H1 (cell line): ENCODE measurements around the gene FGF14. TPM values are rescaled to one million over a fixed set of nuclear protein-coding genes. Genes with fewer than 3 reads are reported as not detected.

Experiments
- CTCF ChIA-PET: fragments of 300-600 bp; sonication (Branson Sonifier 250); formaldehyde crosslinking; loops from one replicate; lab custom pipeline; 2021; ENCODE audit not compliant: partially characterized antibody; lab: Charles Lee
- POLR2A ChIA-PET: fragments of 300-600 bp; sonication (Branson Sonifier 250); formaldehyde crosslinking; loops from one replicate; lab custom pipeline; 2021; ENCODE audit warnings: inconsistent platforms; ENCODE audit not compliant: partially characterized antibody; lab: Charles Lee
- DNase-seq, 2 experiments: peaks; one replicate each; pipeline versions ENCODE4 v3.0.0 to v3.0.0-alpha.2; 2010 to 2022; ENCODE audit warnings: low spot score in 2 of 2, low read depth in 1 of 2, mixed read lengths in 1 of 2
- FAIRE-seq: peaks from 2 replicates; lab custom pipeline; 2011; peaks lifted over from hg19 to GRCh38; lab: Jason Lieb, UNC
- H2AFZ ChIP-seq: 2 replicates; pipeline ENCODE4 v1.8.1; 2012; ENCODE audit warnings: low read length, inconsistent platforms
- H2AK5ac ChIP-seq: 2 replicates; pipeline ENCODE4 v1.6.1; 2013; ENCODE audit warnings: low read depth, low read length
- H2BK120ac ChIP-seq: replicated peaks from 2 replicates; pipeline ENCODE3; 2013; ENCODE audit warnings: low read depth, low read length, inconsistent platforms
- H2BK12ac ChIP-seq: 2 replicates; pipeline ENCODE4 v1.6.1; 2013; ENCODE audit warnings: low read depth, low read length
- H2BK15ac ChIP-seq: 2 replicates; pipeline ENCODE4 v1.6.1; 2013; ENCODE audit warnings: low read length
- H2BK20ac ChIP-seq: 2 replicates; pipeline ENCODE4 v1.6.1; 2013; ENCODE audit warnings: low read length
- H2BK5ac ChIP-seq: 2 replicates; pipeline ENCODE4 v1.6.1; 2013; ENCODE audit warnings: low read depth, low read length
- H3K14ac ChIP-seq: 2 replicates; pipeline ENCODE4 v1.6.1; 2013; ENCODE audit warnings: inconsistent platforms; ENCODE audit not compliant: insufficient read length
- H3K18ac ChIP-seq: 2 replicates; pipeline ENCODE4 v1.6.1; 2013; ENCODE audit warnings: low read length; ENCODE audit errors: extremely low read depth
- H3K23ac ChIP-seq: 2 replicates; pipeline ENCODE4 v1.6.1; 2013; ENCODE audit warnings: inconsistent platforms; ENCODE audit not compliant: insufficient read length
- H3K23me2 ChIP-seq: 2 replicates; pipeline ENCODE4 v1.6.1; 2013; ENCODE audit warnings: low read depth, low read length
- H3K27ac ChIP-seq: 2 replicates; pipeline ENCODE4 v1.6.1; 2011; ENCODE audit warnings: low read depth, low read length, inconsistent platforms
- H3K27me3 ChIP-seq, 4 experiments: replicated peaks in 1 of 4; 1 replicate in 1 of 4; 2 replicates in 3 of 4; pipeline versions ENCODE4 v1.6.1 to v1.8.1; 2011 to 2013; ENCODE audit warnings: low read length in 3 of 4, mild to moderate bottlenecking in 3 of 4, inconsistent platforms in 2 of 4, mixed read lengths in 2 of 4, moderate library complexity in 1 of 4; ENCODE audit not compliant: control insufficient read depth in 3 of 4, insufficient read depth in 3 of 4; ENCODE audit errors: extremely low read depth in 1 of 4
- H3K36me3 ChIP-seq, 4 experiments: 2 replicates each; pipeline versions ENCODE4 v1.6.1 to v1.8.1; 2011 to 2013; ENCODE audit warnings: mild to moderate bottlenecking in 4 of 4, low read length in 3 of 4, moderate library complexity in 2 of 4, control low read depth in 1 of 4, inconsistent platforms in 1 of 4; ENCODE audit not compliant: insufficient read depth in 4 of 4, control insufficient read depth in 2 of 4
- H3K4ac ChIP-seq: replicated peaks from 2 replicates; pipeline ENCODE3; 2013; ENCODE audit warnings: low read length, low read depth, mixed read lengths, inconsistent platforms; ENCODE audit not compliant: insufficient read length
- H3K4me1 ChIP-seq, 4 experiments: replicated peaks in 1 of 4; 1 replicate in 1 of 4; 2 replicates in 3 of 4; pipeline versions ENCODE4 v1.6.1 to v1.8.1; 2011 to 2013; ENCODE audit warnings: low read length in 3 of 4, inconsistent platforms in 2 of 4, mixed read lengths in 1 of 4; ENCODE audit not compliant: insufficient read depth in 4 of 4, control insufficient read depth in 3 of 4
- H3K4me2 ChIP-seq, 2 experiments: 2 replicates each; pipeline versions ENCODE4 v1.6.1 to v1.8.1; 2011 to 2013; ENCODE audit warnings: low read depth in 2 of 2, low read length in 2 of 2, control low read depth in 1 of 2, inconsistent platforms in 1 of 2, mild to moderate bottlenecking in 1 of 2; ENCODE audit not compliant: insufficient read depth in 1 of 2
- H3K4me3 ChIP-seq, 4 experiments: fragments of 200-600, 300-600 bp in 1 of 4; sonication (generic), shearing (Covaris generic), sonication (Bioruptor Twin) in 1 of 4; 2 replicates each; pipeline versions ENCODE4 v1.5.1 to v1.8.1; 2011 to 2016; ENCODE audit warnings: low read length in 4 of 4, low read depth in 3 of 4, control low read depth in 2 of 4, inconsistent platforms in 2 of 4, mild to moderate bottlenecking in 2 of 4, mixed read lengths in 1 of 4, moderate library complexity in 1 of 4; ENCODE audit not compliant: insufficient read depth in 2 of 4; ENCODE audit errors: extremely low read depth in 1 of 4
- H3K56ac ChIP-seq: replicated peaks from 2 replicates; pipeline ENCODE3; 2013; ENCODE audit warnings: low read depth, mild to moderate bottlenecking, mixed read lengths, low read length, inconsistent platforms; ENCODE audit not compliant: insufficient read length
- H3K79me1 ChIP-seq: 2 replicates; pipeline ENCODE4 v1.6.1; 2013; ENCODE audit warnings: low read depth, low read length, control low read depth
- H3K79me2 ChIP-seq, 2 experiments: 2 replicates each; pipeline versions ENCODE4 v1.6.1 to v1.8.1; 2012 to 2013; ENCODE audit warnings: low read length in 2 of 2, mild to moderate bottlenecking in 2 of 2, inconsistent platforms in 1 of 2; ENCODE audit not compliant: insufficient read depth in 2 of 2, control insufficient read depth in 1 of 2
- H3K9ac ChIP-seq, 4 experiments: replicated peaks in 1 of 4; 1 replicate in 1 of 4; 2 replicates in 3 of 4; pipeline versions ENCODE4 v1.6.1 to v1.8.1; 2011 to 2013; ENCODE audit warnings: low read depth in 3 of 4, low read length in 3 of 4, control low read depth in 2 of 4, mild to moderate bottlenecking in 2 of 4, moderate library complexity in 2 of 4, inconsistent platforms in 1 of 4; ENCODE audit errors: extremely low read depth in 1 of 4
- H3K9me3 ChIP-seq, 2 experiments: 2 replicates each; pipeline versions ENCODE4 v1.6.1 to v1.8.1; 2012 to 2013; ENCODE audit warnings: mild to moderate bottlenecking in 2 of 2, moderate library complexity in 2 of 2, control low read depth in 1 of 2, inconsistent platforms in 1 of 2, low read depth in 1 of 2, low read length in 1 of 2, mixed read lengths in 1 of 2; ENCODE audit not compliant: insufficient read depth in 2 of 2
- H4K20me1 ChIP-seq, 2 experiments: replicated peaks in 1 of 2; 2 replicates each; pipeline versions ENCODE3 to v1.8.1; 2011 to 2013; ENCODE audit warnings: inconsistent platforms in 2 of 2, low read length in 2 of 2, mild to moderate bottlenecking in 1 of 2; ENCODE audit not compliant: insufficient read depth in 2 of 2, control insufficient read depth in 1 of 2
- H4K5ac ChIP-seq: 2 replicates; pipeline ENCODE4 v1.6.1; 2013; ENCODE audit warnings: low read length, low read depth, mixed read lengths, inconsistent platforms; ENCODE audit not compliant: insufficient read length
- H4K8ac ChIP-seq: 2 replicates; pipeline ENCODE4 v1.8.0; 2013; ENCODE audit warnings: mild to moderate bottlenecking, moderate library complexity, low read length, inconsistent platforms; ENCODE audit not compliant: insufficient read depth; ENCODE audit errors: extremely low read depth
- H4K91ac ChIP-seq: replicated peaks from 2 replicates; pipeline ENCODE3; 2013; ENCODE audit warnings: low read length, mixed read lengths, inconsistent platforms; ENCODE audit not compliant: insufficient read length
- CBX8 ChIP-seq: fragments of 300-800, 300-1000 bp; sonication (generic); IDR thresholded peaks from 2 replicates; pipeline ENCODE4 v1.7.1; 2016; ENCODE audit warnings: low read depth, low read length, borderline replicate concordance
- EGR1 ChIP-seq: IDR thresholded peaks from 2 replicates; pipeline ENCODE4 v1.6.1; 2011; ENCODE audit warnings: low read depth, low read length, borderline replicate concordance
- JUND ChIP-seq: IDR thresholded peaks from 2 replicates; pipeline ENCODE4 v1.6.1; 2011; ENCODE audit warnings: mild to moderate bottlenecking, improper control_type of control experiment, low read length
- POLR2AphosphoS5 ChIP-seq: IDR thresholded peaks from 2 replicates; pipeline ENCODE4 v1.6.1; 2011; ENCODE audit warnings: low read depth, low read length
- SIRT6 ChIP-seq: IDR thresholded peaks from one replicate; pipeline ENCODE4 v1.7.1; 2012; ENCODE audit warnings: low read length, inconsistent platforms
- ZNF274 ChIP-seq: IDR thresholded peaks from 2 replicates; pipeline ENCODE4 v1.7.0; 2012; ENCODE audit warnings: low read length, borderline replicate concordance; ENCODE audit errors: extremely low read depth
- WGBS, 2 experiments: shearing (Covaris generic) in 1 of 2; methylation state at CpG; one replicate each; pipeline versions ENCODE4 v1.1.6 to v1.1.7; 2013 to 2015; ENCODE audit warnings: low lambda C conversion rate in 2 of 2, mixed read lengths in 2 of 2, inconsistent platforms in 1 of 2, low coverage in 1 of 2, missing lambda C conversion rate in 1 of 2; ENCODE audit not compliant: insufficient replicate concordance in 2 of 2, insufficient coverage in 1 of 2, insufficient read length in 1 of 2; ENCODE audit errors: extremely low coverage in 1 of 2, missing lambda C conversion rate in 1 of 2; 5-methylcytosine and 5-hydroxymethylcytosine counted together
- polyA plus RNA-seq, 7 experiments: library from polyadenylated mRNA; depleted of rRNA in 3 of 7; stranded (reverse) in 5 of 7; unstranded in 2 of 7; fragments of >200 nt in 5 of 7; fragments of 200-250 nt in 2 of 7; gene quantifications; 1 replicate in 5 of 7; 2 replicates in 1 of 7; 4 replicates in 1 of 7; pipeline versions ENCODE4 v1.2.1 to v1.2.3, GENCODE V29; 2011 to 2013; ENCODE audit warnings: missing spikeins in 2 of 7, mixed read lengths in 2 of 7
- total RNA-seq: library from RNA; stranded (reverse); fragmentation: NEBNext Ultra II Directional; extraction: Animal tissue kit (Norgen Biotek cat#: 25700); gene quantifications from 2 replicates; pipeline ENCODE4 v1.2.1, GENCODE V29; 2021
- TF ChIP-seq, protein P1 (sequence below), 3 experiments: IDR thresholded peaks; 1 replicate in 2 of 3; 2 replicates in 1 of 3; pipeline versions ENCODE4 v1.5.1 to v1.6.1; 2011; ENCODE audit warnings: low read length in 3 of 3, mild to moderate bottlenecking in 3 of 3, inconsistent platforms in 2 of 3, low read depth in 1 of 3, moderate library complexity in 1 of 3; ENCODE audit not compliant: insufficient read depth in 1 of 3; ENCODE audit errors: control extremely low read depth in 1 of 3

Gene FGF14
- total and polyA plus RNA-seq, 2 of the 8 experiments (the other 6 are each of a cell fraction or from before 2014, with no cell fraction given) = 0.05 to 0.58 TPM

DNA sequence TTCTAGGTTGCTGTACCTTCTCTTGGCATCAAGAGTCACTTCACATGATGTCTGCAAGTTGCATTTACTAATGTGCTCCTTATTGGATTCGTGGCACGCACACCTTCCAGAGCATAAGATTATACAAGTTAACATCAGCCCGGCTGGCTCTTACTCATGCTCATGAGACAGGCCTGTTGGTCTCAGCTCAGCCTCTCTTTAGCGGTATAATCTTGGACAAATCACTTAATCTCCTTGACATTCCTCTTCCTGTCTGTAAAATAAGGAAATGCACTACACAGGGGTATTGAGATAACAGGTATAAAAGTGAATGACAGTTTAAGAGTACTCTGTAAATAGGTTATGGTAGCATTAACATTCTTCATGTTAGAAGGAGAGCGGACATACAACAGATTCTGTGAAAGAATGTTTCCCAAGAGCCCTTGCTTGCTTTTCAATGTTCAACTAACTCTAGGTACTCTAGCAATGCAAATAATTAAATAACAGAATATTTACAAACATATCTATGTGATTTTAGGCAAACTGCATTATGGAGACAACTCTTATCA is 181.1 kb downstream of the FGF14 start:
- no peak overlapping the region for H4K8ac ChIP-seq
- ChIA-PET CTCF (interaction anchor here (2.3 kb wide), 1 partner anchor 9 kb away, joined by 8 read pairs; no protein-coding TSS in a partner anchor), POLR2A (no interaction called here)
- FAIRE-seq (no peak), DNase-seq (no peak)
- H3K4me1 ChIP-seq = no peaks in the 10 kb centered on the region
- H2BK20ac ChIP-seq = no peak overlapping the region
- H2BK120ac ChIP-seq = no peak overlapping the region
- H3K23ac ChIP-seq = no peak overlapping the region
- H3K9ac ChIP-seq = no peak overlapping the region
- no peak overlapping the region for H3K4me2 ChIP-seq
- no peak overlapping the region for H2BK15ac ChIP-seq
- 83% methylated on average over 5 of the region's 5 CpGs; no CpG with 5 or more reads in 1 of the 2 experiments for WGBS, 2 experiments
- no peaks in the 10 kb centered on the region for H3K27me3 ChIP-seq
- no peak overlapping the region for H4K5ac ChIP-seq
- no peak overlapping the region for H2BK5ac ChIP-seq
- H2BK12ac ChIP-seq = no peak overlapping the region
- H3K56ac ChIP-seq = no peak overlapping the region
- no peak overlapping the region for H3K27ac ChIP-seq
- H3K18ac ChIP-seq = no peak overlapping the region
- H3K79me2 ChIP-seq = no peaks in the 10 kb centered on the region
- no peaks in the 10 kb centered on the region for H4K20me1 ChIP-seq
- H3K23me2 ChIP-seq = no peaks in the 10 kb centered on the region
- no peaks in the 10 kb centered on the region for H3K79me1 ChIP-seq
- H3K36me3 ChIP-seq = no peaks in the 10 kb centered on the region
- H2AK5ac ChIP-seq = no peak overlapping the region
- no peak overlapping the region for H3K14ac ChIP-seq
- no peak overlapping the region for H2AFZ ChIP-seq
- H4K91ac ChIP-seq = no peak overlapping the region
- no peak overlapping the region for H3K4me3 ChIP-seq
- no peaks in the 10 kb centered on the region for H3K9me3 ChIP-seq
- H3K4ac ChIP-seq = no peak overlapping the region
- TF ChIP-seq SIRT6 (no peak), JUND (no peak), POLR2AphosphoS5 (no peak), ZNF274 (no peak), CBX8 (no peak), EGR1 (no peak)
- TF ChIP-seq, protein P1, sequence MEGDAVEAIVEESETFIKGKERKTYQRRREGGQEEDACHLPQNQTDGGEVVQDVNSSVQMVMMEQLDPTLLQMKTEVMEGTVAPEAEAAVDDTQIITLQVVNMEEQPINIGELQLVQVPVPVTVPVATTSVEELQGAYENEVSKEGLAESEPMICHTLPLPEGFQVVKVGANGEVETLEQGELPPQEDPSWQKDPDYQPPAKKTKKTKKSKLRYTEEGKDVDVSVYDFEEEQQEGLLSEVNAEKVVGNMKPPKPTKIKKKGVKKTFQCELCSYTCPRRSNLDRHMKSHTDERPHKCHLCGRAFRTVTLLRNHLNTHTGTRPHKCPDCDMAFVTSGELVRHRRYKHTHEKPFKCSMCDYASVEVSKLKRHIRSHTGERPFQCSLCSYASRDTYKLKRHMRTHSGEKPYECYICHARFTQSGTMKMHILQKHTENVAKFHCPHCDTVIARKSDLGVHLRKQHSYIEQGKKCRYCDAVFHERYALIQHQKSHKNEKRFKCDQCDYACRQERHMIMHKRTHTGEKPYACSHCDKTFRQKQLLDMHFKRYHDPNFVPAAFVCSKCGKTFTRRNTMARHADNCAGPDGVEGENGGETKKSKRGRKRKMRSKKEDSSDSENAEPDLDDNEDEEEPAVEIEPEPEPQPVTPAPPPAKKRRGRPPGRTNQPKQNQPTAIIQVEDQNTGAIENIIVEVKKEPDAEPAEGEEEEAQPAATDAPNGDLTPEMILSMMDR (IDR thresholded peaks at IDR 0.05; ENCODE audit: control extremely low read depth in 1 of 3, insufficient read depth in 1 of 3, low read depth in 1 of 3, low read length in 3 of 3) = no peak
